ENCODE measurements around the gene TEKT3.

TEKT3 gene

DNA sequence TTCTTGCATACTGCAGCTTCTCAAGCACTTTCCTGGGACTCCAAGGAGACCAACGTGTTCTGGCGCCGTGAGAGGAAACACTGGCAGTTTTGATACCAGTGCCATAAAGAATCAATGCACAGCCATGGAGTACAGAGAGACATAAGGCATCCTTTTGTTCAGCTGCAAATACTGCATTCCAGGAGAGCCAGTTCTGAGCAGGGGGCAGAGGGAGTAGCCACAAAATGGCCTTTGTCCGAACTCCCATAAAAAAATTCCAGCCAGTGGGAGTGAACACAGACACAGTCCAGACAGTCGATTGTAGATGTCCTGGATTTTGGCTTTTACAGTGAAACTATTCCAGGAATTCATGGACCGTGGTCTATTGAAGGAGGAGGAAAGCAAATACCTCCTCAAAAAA lies 36.2 kb upstream of the TEKT3 start:
- H3K9ac ChIP-seq (ENCODE audit: low read length in 5 of 5): peak overlapping the region in 1 of 5 donors; percentile 36
- no peaks in the 10 kb centered on the region for H3K9me3 ChIP-seq (ENCODE audit: control insufficient read depth in 5 of 5, low read length in 5 of 5)
- peak overlapping the region; percentile 24 for H3K27ac ChIP-seq (ENCODE audit: low read depth, low read length)
- peaks cover 0 to 13% (median 8%) of the 10 kb centered on the region in 5 donors for H3K4me1 ChIP-seq (ENCODE audit: control insufficient read depth in 5 of 5, insufficient read depth in 5 of 5, low read length in 5 of 5)
- H3K27me3 ChIP-seq (ENCODE audit: control insufficient read depth in 5 of 5, insufficient read depth in 4 of 5, low read length in 5 of 5): no peaks in the 10 kb centered on the region
- peak overlapping the region in 4 of 5 donors; percentile 7 to 40 (median 22) for H3K4me3 ChIP-seq (ENCODE audit: low read depth in 1 of 5, low read length in 5 of 5)
- no peaks in the 10 kb centered on the region for H3K36me3 ChIP-seq (ENCODE audit: control insufficient read depth in 5 of 5, insufficient read depth in 5 of 5, low read length in 5 of 5)

DNA sequence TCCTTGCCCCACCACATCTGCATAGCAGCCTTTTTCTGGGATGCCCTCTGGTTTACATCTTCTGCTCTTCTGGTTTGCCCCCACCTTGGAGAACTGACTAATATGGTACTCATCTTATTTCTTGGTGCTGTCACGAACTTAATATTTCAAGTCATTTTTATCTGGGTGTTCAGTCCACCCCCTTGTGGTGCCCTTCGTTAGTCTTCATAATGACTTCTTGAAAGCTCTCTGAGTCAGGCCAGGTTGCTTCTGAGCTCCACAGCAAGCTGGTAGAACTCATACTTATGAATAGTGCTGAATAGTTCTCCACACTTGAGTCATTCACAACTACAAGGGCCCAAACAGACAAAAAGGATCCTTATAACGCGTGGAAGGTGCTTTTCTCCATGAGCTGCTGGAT lies 35.8 kb upstream of the TEKT3 start:
- H3K9ac ChIP-seq (ENCODE audit: low read length in 5 of 5): peak overlapping the region in 1 of 5 donors; percentile 36
- no peaks in the 10 kb centered on the region for H3K9me3 ChIP-seq (ENCODE audit: control insufficient read depth in 5 of 5, low read length in 5 of 5)
- H3K27ac ChIP-seq (ENCODE audit: low read depth, low read length): peak overlapping the region; percentile 24
- peak overlapping the region in 4 of 5 donors; percentile 7 to 40 (median 22) for H3K4me3 ChIP-seq (ENCODE audit: low read depth in 1 of 5, low read length in 5 of 5)
- no peaks in the 10 kb centered on the region for H3K36me3 ChIP-seq (ENCODE audit: control insufficient read depth in 5 of 5, insufficient read depth in 5 of 5, low read length in 5 of 5)
- H3K4me1 ChIP-seq (ENCODE audit: control insufficient read depth in 5 of 5, insufficient read depth in 5 of 5, low read length in 5 of 5): peaks cover 0 to 13% (median 8%) of the 10 kb centered on the region in 5 donors
- no peaks in the 10 kb centered on the region for H3K27me3 ChIP-seq (ENCODE audit: control insufficient read depth in 5 of 5, insufficient read depth in 4 of 5, low read length in 5 of 5)

DNA sequence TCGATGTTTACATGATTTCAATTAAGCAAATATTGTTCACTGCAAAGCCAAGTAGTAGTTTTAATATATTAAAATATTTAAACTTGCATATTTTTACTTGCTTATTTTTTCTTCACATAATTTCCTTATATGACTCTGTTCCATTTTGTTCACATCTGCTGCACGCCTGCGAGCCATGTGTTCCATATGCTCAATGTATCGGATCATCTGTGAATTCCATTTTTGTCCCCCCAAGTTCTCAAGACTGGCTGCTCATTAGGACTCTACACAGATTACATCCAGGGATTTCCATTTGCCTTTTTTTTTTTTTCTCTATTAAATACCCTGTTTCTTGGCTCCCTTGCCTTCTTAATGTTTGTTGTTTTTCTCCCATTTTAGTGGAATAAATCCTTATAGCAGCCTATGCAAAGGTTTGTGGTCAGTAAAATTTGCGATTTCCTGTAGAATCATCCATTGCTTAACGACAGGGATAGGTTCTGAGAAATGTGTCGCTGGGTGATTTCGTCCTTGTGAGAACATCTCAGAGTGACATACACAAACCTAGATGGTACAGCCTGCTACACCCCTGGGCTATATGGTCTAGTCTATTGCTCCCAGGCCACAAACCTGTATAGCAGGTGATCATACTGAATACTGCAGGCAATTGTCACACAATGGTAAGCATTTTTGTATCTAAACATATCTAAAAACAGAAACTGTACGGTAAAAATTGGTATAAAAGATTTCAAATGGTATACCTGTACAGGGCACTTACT lies 30.2 kb upstream of the TEKT3 start:
- no peaks in the 10 kb centered on the region for H3K4me1 ChIP-seq (ENCODE audit: control insufficient read depth in 5 of 5, insufficient read depth in 5 of 5, low read length in 5 of 5)
- no peaks in the 10 kb centered on the region for H3K9me3 ChIP-seq (ENCODE audit: control insufficient read depth in 5 of 5, low read length in 5 of 5)
- no peak overlapping the region for H3K27ac ChIP-seq (ENCODE audit: low read depth, low read length)
- H3K27me3 ChIP-seq (ENCODE audit: control insufficient read depth in 5 of 5, insufficient read depth in 4 of 5, low read length in 5 of 5): no peaks in the 10 kb centered on the region
- no peaks in the 10 kb centered on the region for H3K36me3 ChIP-seq (ENCODE audit: control insufficient read depth in 5 of 5, insufficient read depth in 5 of 5, low read length in 5 of 5)
- no peak overlapping the region for H3K4me3 ChIP-seq (ENCODE audit: low read depth in 1 of 5, low read length in 5 of 5)
- H3K9ac ChIP-seq (ENCODE audit: low read length in 5 of 5): no peak overlapping the region

DNA sequence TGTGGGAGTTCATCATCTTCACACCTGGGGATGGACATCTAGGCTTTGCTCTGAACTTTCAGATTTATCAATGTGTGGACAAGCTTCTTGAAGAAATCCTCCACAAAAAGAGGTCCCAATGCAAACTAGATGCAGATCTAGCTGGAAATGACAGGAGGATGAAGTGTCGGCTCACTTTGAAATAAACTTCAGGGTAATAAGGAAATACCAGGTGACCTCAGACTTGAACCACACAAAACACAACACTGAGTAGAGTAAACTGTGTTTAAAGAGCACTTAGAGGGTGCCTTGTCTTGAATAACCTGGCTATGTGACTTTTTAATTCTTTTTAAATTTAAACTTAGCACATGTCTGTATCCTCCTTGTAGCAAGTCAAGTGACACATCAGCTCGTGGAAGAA lies 27.2 kb upstream of the TEKT3 start:
- H3K9me3 ChIP-seq (ENCODE audit: control insufficient read depth in 5 of 5, low read length in 5 of 5): no peaks in the 10 kb centered on the region
- no peak overlapping the region for H3K27ac ChIP-seq (ENCODE audit: low read depth, low read length)
- H3K36me3 ChIP-seq (ENCODE audit: control insufficient read depth in 5 of 5, insufficient read depth in 5 of 5, low read length in 5 of 5): no peaks in the 10 kb centered on the region
- no peak overlapping the region for H3K9ac ChIP-seq (ENCODE audit: low read length in 5 of 5)
- peaks cover 0 to 7% (median 0%) of the 10 kb centered on the region in 5 donors for H3K4me1 ChIP-seq (ENCODE audit: control insufficient read depth in 5 of 5, insufficient read depth in 5 of 5, low read length in 5 of 5)
- no peaks in the 10 kb centered on the region for H3K27me3 ChIP-seq (ENCODE audit: control insufficient read depth in 5 of 5, insufficient read depth in 4 of 5, low read length in 5 of 5)
- H3K4me3 ChIP-seq (ENCODE audit: low read depth in 1 of 5, low read length in 5 of 5): no peak overlapping the region

DNA sequence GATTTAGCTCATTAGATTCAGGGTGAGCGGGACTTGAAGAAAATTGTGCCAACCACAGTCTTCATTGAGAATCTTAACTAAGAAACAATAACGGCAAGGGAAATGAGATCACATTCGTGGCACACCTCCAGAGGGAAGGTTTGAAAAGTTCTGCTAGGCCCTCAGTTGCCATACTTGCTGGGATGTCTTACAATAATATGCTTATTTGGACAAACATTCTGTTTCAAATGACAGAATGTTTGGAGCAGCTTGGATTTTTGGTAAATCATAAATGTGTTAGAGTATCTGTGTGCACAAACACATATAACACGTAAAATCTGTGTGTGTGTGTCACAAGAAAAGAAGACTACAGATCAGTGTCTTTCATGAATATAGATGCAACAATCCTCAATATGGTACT lies 24.6 kb upstream of the TEKT3 start:
- no peak overlapping the region for H3K4me3 ChIP-seq (ENCODE audit: low read depth in 1 of 5, low read length in 5 of 5)
- no peaks in the 10 kb centered on the region for H3K36me3 ChIP-seq (ENCODE audit: control insufficient read depth in 5 of 5, insufficient read depth in 5 of 5, low read length in 5 of 5)
- no peaks in the 10 kb centered on the region for H3K9me3 ChIP-seq (ENCODE audit: control insufficient read depth in 5 of 5, low read length in 5 of 5)
- peaks cover 0 to 7% (median 0%) of the 10 kb centered on the region in 5 donors for H3K4me1 ChIP-seq (ENCODE audit: control insufficient read depth in 5 of 5, insufficient read depth in 5 of 5, low read length in 5 of 5)
- no peaks in the 10 kb centered on the region for H3K27me3 ChIP-seq (ENCODE audit: control insufficient read depth in 5 of 5, insufficient read depth in 4 of 5, low read length in 5 of 5)
- no peak overlapping the region for H3K27ac ChIP-seq (ENCODE audit: low read depth, low read length)
- H3K9ac ChIP-seq (ENCODE audit: low read length in 5 of 5): no peak overlapping the region

DNA sequence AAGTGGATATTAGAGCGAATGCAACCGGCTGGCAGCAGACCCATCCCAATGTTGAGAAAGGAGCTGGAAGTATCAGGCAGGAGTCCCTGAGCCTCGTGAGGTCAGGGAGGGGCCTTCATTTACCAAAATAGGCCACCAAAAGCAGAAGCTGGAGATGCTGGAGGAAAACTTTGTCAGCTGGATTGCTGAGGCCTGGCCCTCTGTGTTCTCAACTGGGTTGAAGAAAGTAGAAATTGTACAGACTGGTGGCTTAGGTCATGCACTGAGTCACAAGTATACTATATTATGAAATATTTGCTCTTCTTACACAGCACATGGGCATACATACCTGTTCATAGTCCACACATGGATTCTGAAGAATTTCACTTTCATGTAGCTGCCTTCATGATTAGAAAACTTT lies 23.2 kb upstream of the TEKT3 start:
- H3K27me3 ChIP-seq (ENCODE audit: control insufficient read depth in 5 of 5, insufficient read depth in 4 of 5, low read length in 5 of 5): no peaks in the 10 kb centered on the region

DNA sequence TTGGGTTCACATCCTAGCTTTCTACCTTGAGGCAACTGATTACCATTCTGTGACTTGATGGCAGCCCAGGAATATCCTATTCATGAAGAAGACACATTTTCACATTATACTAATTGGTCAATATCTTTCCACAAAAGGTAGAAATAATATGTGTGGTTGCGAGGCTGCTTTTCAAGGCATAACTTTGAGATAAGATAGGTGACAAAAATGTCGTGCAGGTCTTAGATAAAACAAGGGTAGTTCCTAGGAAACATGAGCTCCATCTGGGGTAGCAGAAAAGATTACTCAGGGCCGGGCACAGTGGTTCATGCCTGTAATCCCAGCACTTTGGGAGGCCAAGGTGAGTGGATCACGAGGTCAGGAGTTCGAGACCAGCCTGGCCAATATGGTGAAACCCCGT lies 22.3 kb upstream of the TEKT3 start:
- H3K27ac ChIP-seq (ENCODE audit: low read depth, low read length): no peak overlapping the region
- H3K4me1 ChIP-seq (ENCODE audit: control insufficient read depth in 5 of 5, insufficient read depth in 5 of 5, low read length in 5 of 5): peaks cover 0 to 7% (median 0%) of the 10 kb centered on the region in 5 donors
- H3K4me3 ChIP-seq (ENCODE audit: low read depth in 1 of 5, low read length in 5 of 5): no peak overlapping the region
- H3K9ac ChIP-seq (ENCODE audit: low read length in 5 of 5): no peak overlapping the region
- no peaks in the 10 kb centered on the region for H3K27me3 ChIP-seq (ENCODE audit: control insufficient read depth in 5 of 5, insufficient read depth in 4 of 5, low read length in 5 of 5)
- H3K9me3 ChIP-seq (ENCODE audit: control insufficient read depth in 5 of 5, low read length in 5 of 5): no peaks in the 10 kb centered on the region
- no peaks in the 10 kb centered on the region for H3K36me3 ChIP-seq (ENCODE audit: control insufficient read depth in 5 of 5, insufficient read depth in 5 of 5, low read length in 5 of 5)

More for the DNA sequence above, 23.2 kb upstream of the TEKT3 start:
- H3K4me3 ChIP-seq (ENCODE audit: low read depth in 1 of 5, low read length in 5 of 5): no peak overlapping the region
- H3K9me3 ChIP-seq (ENCODE audit: control insufficient read depth in 5 of 5, low read length in 5 of 5): no peaks in the 10 kb centered on the region
- H3K4me1 ChIP-seq (ENCODE audit: control insufficient read depth in 5 of 5, insufficient read depth in 5 of 5, low read length in 5 of 5): peaks cover 0 to 7% (median 0%) of the 10 kb centered on the region in 5 donors
- no peak overlapping the region for H3K27ac ChIP-seq (ENCODE audit: low read depth, low read length)
- H3K36me3 ChIP-seq (ENCODE audit: control insufficient read depth in 5 of 5, insufficient read depth in 5 of 5, low read length in 5 of 5): no peaks in the 10 kb centered on the region
- H3K9ac ChIP-seq (ENCODE audit: low read length in 5 of 5): no peak overlapping the region

DNA sequence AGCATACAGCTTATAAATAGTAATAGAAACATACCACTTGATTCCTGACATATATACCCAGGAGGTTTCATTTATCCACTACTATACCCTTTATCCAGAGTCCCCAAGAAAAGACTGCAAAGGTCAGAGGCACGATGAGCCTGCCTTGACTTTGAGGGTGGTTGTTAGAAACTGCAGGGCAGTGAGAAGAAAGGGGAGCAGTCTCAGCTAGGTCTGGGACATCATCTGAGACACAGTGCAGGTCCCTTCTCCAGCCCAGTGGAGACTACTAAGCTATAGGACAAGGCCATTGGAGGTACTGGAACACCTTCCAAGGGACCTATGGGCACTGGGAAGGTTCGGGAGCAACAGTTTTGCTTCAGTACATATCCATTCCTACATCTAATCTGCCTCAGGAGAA lies 20.2 kb upstream of the TEKT3 start:
- peaks cover 0 to 7% (median 0%) of the 10 kb centered on the region in 5 donors for H3K4me1 ChIP-seq (ENCODE audit: control insufficient read depth in 5 of 5, insufficient read depth in 5 of 5, low read length in 5 of 5)
- H3K9me3 ChIP-seq (ENCODE audit: control insufficient read depth in 5 of 5, low read length in 5 of 5): no peaks in the 10 kb centered on the region
- H3K27ac ChIP-seq (ENCODE audit: low read depth, low read length): no peak overlapping the region
- H3K4me3 ChIP-seq (ENCODE audit: low read depth in 1 of 5, low read length in 5 of 5): no peak overlapping the region
- H3K36me3 ChIP-seq (ENCODE audit: control insufficient read depth in 5 of 5, insufficient read depth in 5 of 5, low read length in 5 of 5): no peaks in the 10 kb centered on the region
- H3K27me3 ChIP-seq (ENCODE audit: control insufficient read depth in 5 of 5, insufficient read depth in 4 of 5, low read length in 5 of 5): no peaks in the 10 kb centered on the region
- H3K9ac ChIP-seq (ENCODE audit: low read length in 5 of 5): no peak overlapping the region

DNA sequence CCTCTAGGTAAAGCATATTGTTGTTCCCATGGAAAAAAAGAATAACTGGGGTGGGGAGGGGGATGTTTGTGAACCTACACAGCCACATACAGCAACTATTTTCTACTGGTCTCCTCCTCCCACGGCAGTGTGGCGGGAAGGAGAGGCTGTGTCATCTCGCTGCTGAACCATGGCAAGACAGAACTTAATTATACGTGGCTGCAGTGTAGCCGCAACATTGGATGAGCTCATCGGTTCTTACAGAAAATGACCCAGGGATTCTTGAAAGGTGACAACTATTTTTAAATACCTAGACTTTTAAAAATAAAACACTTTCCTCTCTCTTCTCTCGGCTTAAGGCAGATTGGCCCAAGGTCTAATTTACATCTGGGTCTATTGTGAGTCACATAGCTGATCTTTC lies 19.8 kb upstream of the TEKT3 start:
- Histone ChIP-seq H3K27me3 (ENCODE audit: control insufficient read depth in 5 of 5, insufficient read depth in 4 of 5, low read length in 5 of 5) (no peaks in the 10 kb centered on the region), H3K27ac (ENCODE audit: low read depth, low read length) (no peak overlapping the region), H3K36me3 (ENCODE audit: control insufficient read depth in 5 of 5, insufficient read depth in 5 of 5, low read length in 5 of 5) (no peaks in the 10 kb centered on the region), H3K4me1 (ENCODE audit: control insufficient read depth in 5 of 5, insufficient read depth in 5 of 5, low read length in 5 of 5) (peaks cover 0 to 7% (median 0%) of the 10 kb centered on the region in 5 donors), H3K4me3 (ENCODE audit: low read depth in 1 of 5, low read length in 5 of 5) (no peak overlapping the region), H3K9me3 (ENCODE audit: control insufficient read depth in 5 of 5, low read length in 5 of 5) (no peaks in the 10 kb centered on the region), H3K9ac (ENCODE audit: low read length in 5 of 5) (no peak overlapping the region)

DNA sequence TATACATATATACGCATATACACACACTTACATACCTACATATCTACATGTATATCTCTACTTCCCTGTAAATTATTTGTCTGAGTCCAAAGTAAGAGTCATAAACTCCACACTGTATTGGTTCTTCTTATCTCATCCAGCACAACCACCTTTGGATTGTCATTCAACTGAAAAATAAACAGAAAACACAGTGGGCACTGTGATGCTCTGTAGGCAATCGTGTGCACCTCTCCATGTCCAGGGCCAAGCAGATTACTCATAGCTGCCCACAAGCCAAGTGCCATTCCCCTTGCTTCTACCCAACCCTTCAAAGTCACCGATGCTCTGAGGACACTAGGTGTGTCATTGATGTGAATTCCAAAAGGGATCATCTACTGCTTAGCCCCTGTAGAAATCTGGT lies 12.9 kb upstream of the TEKT3 start:
- no peaks in the 10 kb centered on the region for H3K27me3 ChIP-seq (ENCODE audit: control insufficient read depth in 5 of 5, insufficient read depth in 4 of 5, low read length in 5 of 5)
- no peak overlapping the region for H3K27ac ChIP-seq (ENCODE audit: low read depth, low read length)
- no peak overlapping the region for H3K9ac ChIP-seq (ENCODE audit: low read length in 5 of 5)
- H3K9me3 ChIP-seq (ENCODE audit: control insufficient read depth in 5 of 5, low read length in 5 of 5): no peaks in the 10 kb centered on the region
- no peaks in the 10 kb centered on the region for H3K36me3 ChIP-seq (ENCODE audit: control insufficient read depth in 5 of 5, insufficient read depth in 5 of 5, low read length in 5 of 5)
- H3K4me3 ChIP-seq (ENCODE audit: low read depth in 1 of 5, low read length in 5 of 5): no peak overlapping the region
- H3K4me1 ChIP-seq (ENCODE audit: control insufficient read depth in 5 of 5, insufficient read depth in 5 of 5, low read length in 5 of 5): peaks cover 2 to 25% (median 19%) of the 10 kb centered on the region in 5 donors

Measured in subcutaneous abdominal adipose tissue (tissue), 5 donors.